ENCODE results near the gene MGAT3. TPM values are rescaled to one million over a fixed set of nuclear protein-coding genes. Genes with fewer than 3 reads are reported as not detected.

The MGAT3 gene
- total and polyA plus RNA-seq, 2 donors (not counting 3 experiments of a cell fraction or from before 2014, with no cell fraction given), result not detected

DNA sequence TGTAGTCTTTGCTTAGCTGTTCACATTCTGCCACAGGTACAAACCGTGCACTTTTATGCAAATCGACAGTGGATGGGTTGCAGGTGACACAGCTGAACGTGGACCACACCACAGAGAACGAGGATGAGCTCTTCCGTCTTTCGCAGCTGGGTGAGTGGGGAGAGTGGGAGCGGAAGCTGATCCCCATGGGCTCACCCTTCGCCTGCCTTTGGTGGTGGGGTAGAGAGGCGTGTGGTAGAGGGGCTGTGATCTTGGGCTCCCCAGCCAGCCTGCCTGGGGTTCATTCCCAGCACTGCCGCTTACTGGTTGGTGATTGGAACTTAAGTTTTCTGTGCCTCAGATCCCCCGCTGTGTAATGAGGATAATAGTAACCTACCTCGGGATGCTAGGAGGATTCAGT, 38.1 kb upstream of the MGAT3 start:
- no peak overlapping the region for H3K9ac ChIP-seq (replicated peaks; ENCODE audit: extremely low read depth, insufficient read depth, low read length)
- H3K27me3 ChIP-seq (ENCODE audit: control insufficient read depth in 2 of 2, insufficient read depth in 2 of 2, low read length in 2 of 2), result no peaks in the 10 kb centered on the region
- no peaks in the 10 kb centered on the region for H3K9me1 ChIP-seq (replicated peaks; ENCODE audit: control insufficient read depth, extremely low read depth, insufficient read depth, low read length)
- H3K36me3 ChIP-seq (ENCODE audit: control insufficient read depth in 2 of 2, extremely low read depth in 1 of 2, insufficient read depth in 2 of 2, low read length in 2 of 2), result peaks cover 2 to 42% of the 10 kb centered on the region in 2 experiments
- TF ChIP-seq GATA2 (IDR thresholded peaks at IDR 0.05; ENCODE audit: insufficient read depth, insufficient read length, low read depth, low read length), result no peak
- TF ChIP-seq JUN (IDR thresholded peaks at IDR 0.05; ENCODE audit: borderline replicate concordance, insufficient read depth, insufficient read length, low read depth), result no peak
- TF ChIP-seq POLR2A (IDR thresholded peaks at IDR 0.05; ENCODE audit: low read depth, low read length), result no peak
- TF ChIP-seq, protein P1, sequence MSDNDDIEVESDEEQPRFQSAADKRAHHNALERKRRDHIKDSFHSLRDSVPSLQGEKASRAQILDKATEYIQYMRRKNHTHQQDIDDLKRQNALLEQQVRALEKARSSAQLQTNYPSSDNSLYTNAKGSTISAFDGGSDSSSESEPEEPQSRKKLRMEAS (IDR thresholded peaks at IDR 0.05; ENCODE audit: insufficient read depth, insufficient read length), result no peak
- TF ChIP-seq FOS (IDR thresholded peaks at IDR 0.05; ENCODE audit: borderline replicate concordance, insufficient read depth, low read length), result no peak
- TF ChIP-seq, protein P2, sequence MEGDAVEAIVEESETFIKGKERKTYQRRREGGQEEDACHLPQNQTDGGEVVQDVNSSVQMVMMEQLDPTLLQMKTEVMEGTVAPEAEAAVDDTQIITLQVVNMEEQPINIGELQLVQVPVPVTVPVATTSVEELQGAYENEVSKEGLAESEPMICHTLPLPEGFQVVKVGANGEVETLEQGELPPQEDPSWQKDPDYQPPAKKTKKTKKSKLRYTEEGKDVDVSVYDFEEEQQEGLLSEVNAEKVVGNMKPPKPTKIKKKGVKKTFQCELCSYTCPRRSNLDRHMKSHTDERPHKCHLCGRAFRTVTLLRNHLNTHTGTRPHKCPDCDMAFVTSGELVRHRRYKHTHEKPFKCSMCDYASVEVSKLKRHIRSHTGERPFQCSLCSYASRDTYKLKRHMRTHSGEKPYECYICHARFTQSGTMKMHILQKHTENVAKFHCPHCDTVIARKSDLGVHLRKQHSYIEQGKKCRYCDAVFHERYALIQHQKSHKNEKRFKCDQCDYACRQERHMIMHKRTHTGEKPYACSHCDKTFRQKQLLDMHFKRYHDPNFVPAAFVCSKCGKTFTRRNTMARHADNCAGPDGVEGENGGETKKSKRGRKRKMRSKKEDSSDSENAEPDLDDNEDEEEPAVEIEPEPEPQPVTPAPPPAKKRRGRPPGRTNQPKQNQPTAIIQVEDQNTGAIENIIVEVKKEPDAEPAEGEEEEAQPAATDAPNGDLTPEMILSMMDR (IDR thresholded peaks at IDR 0.05; ENCODE audit: extremely low read depth in 1 of 2, insufficient read depth in 1 of 2, low read depth in 1 of 2, low read length in 2 of 2), result no peak
- no peak for TF ChIP-seq MYC (IDR thresholded peaks at IDR 0.05; ENCODE audit: low read depth, low read length)
- no peak for TF ChIP-seq POLR2AphosphoS5 (IDR thresholded peaks at IDR 0.05; ENCODE audit: insufficient read depth, low read depth, low read length)
- TF ChIP-seq EZH2 (IDR thresholded peaks at IDR 0.05; ENCODE audit: borderline replicate concordance, low read depth, low read length, severe bottlenecking), result no peak
- no peak overlapping the region for H3K27ac ChIP-seq (ENCODE audit: insufficient read depth, low read depth, low read length)
- BruUV-seq (replicated peaks), result no TSS peak
- POLR2A ChIA-PET, result no interaction called here
- H3K79me2 ChIP-seq (ENCODE audit: control insufficient read depth, insufficient read depth, low read length), result no peaks in the 10 kb centered on the region
- no peaks in the 10 kb centered on the region for H3K9me3 ChIP-seq (replicated peaks; ENCODE audit: control insufficient read depth, insufficient read depth, low read length)
- H4K20me1 ChIP-seq (replicated peaks; ENCODE audit: control insufficient read depth, extremely low read depth, insufficient read depth, low read length), result no peaks in the 10 kb centered on the region
- no peaks in the 10 kb centered on the region for H3K4me1 ChIP-seq (ENCODE audit: control insufficient read depth, extremely low read depth, insufficient read depth, low read length)
- DNase-seq (ENCODE audit: low read depth, low spot score) (no peak), FAIRE-seq (no peak)
- CTCF ChIA-PET, result no interaction called here
- intact Hi-C loops (cut with micrococcal nuclease), result no loop called here
- H2AFZ ChIP-seq (ENCODE audit: low read depth, low read length), result no peak overlapping the region
- H3K4me3 ChIP-seq (replicated peaks in 1 of 3; ENCODE audit: insufficient read depth in 1 of 3, low read depth in 1 of 3, low read length in 3 of 3), result no peak overlapping the region
- no peak overlapping the region for H3K4me2 ChIP-seq (ENCODE audit: insufficient read depth, low read length)
- dilution Hi-C loops (cut with MboI; ENCODE audit: extremely low pct_ligation_motif_present, low sequenced_read_pairs), result no loop called here

Measured in endothelial cell of umbilical vein (primary cell).